Measurements from ENCODE around the gene RAB1A. TPM values are rescaled to one million over a fixed set of nuclear protein-coding genes. Genes with fewer than 3 reads are reported as not detected.
A peak's percentile ranks its signal among the peaks of the same experiment; 100 is the strongest.
"Not testable (repeated sequence)": the region's sequence is repeated elsewhere in the genome, so short reads cannot be mapped to it uniquely, and the experiment has no call there.

RAB1A gene
- total RNA-seq, 2 donors from 2014 or later, result 103 to 136 TPM

- Mint-ChIP-seq H3K4me1 (ENCODE audit: low read depth in 2 of 2) (peaks cover 6 to 7% of the 10 kb centered on the region in 2 donors), H3K27me3 (peaks cover 0 to 2% of the 10 kb centered on the region in 2 donors), H3K4me3 (no peak overlapping the region), H3K9me3 (no peaks in the 10 kb centered on the region), H3K36me3 (no peaks in the 10 kb centered on the region), H3K27ac (no peak overlapping the region)
- no peak for DNase-seq (ENCODE audit: low spot score)
- no peak for ATAC-seq
Measured at GRCh38 chr2:65158557-65158956, 28.7 kb upstream of the RAB1A start.

- not testable (repeated sequence) for H3K4me3 Mint-ChIP-seq; H3K4me1 Mint-ChIP-seq (ENCODE audit: low read depth in 2 of 2); DNase-seq (ENCODE audit: low spot score); H3K27ac Mint-ChIP-seq; H3K36me3 Mint-ChIP-seq; H3K27me3 Mint-ChIP-seq; ATAC-seq; H3K9me3 Mint-ChIP-seq
Measured at GRCh38 chr2:65157856-65158255, 27.9 kb upstream of the RAB1A start.

GRCh38 chr2:65156041-65156440 lies 26.1 kb upstream of the RAB1A start:
- ATAC-seq (no peak), DNase-seq (ENCODE audit: low spot score) (no peak)
- H3K9me3 Mint-ChIP-seq, result no peaks in the 10 kb centered on the region
- peaks cover 5 to 6% of the 10 kb centered on the region in 2 donors for H3K4me1 Mint-ChIP-seq (ENCODE audit: low read depth in 2 of 2)
- H3K4me3 Mint-ChIP-seq, result no peak overlapping the region
- H3K27ac Mint-ChIP-seq, result no peak overlapping the region
- H3K36me3 Mint-ChIP-seq, result no peaks in the 10 kb centered on the region
- H3K27me3 Mint-ChIP-seq, result peaks cover 0 to 2% of the 10 kb centered on the region in 2 donors

GRCh38 chr2:65153515-65153914 lies 23.6 kb upstream of the RAB1A start:
- no peak overlapping the region for H3K4me3 Mint-ChIP-seq
- no peaks in the 10 kb centered on the region for H3K36me3 Mint-ChIP-seq
- no peak overlapping the region for H3K27ac Mint-ChIP-seq
- DNase-seq (ENCODE audit: low spot score), result no peak
- H3K4me1 Mint-ChIP-seq (ENCODE audit: low read depth in 2 of 2), result no peaks in the 10 kb centered on the region
- peaks cover 0 to 4% of the 10 kb centered on the region in 2 donors for H3K27me3 Mint-ChIP-seq
- ATAC-seq, result no peak
- no peaks in the 10 kb centered on the region for H3K9me3 Mint-ChIP-seq

GRCh38 chr2:65146078-65146477 lies 16.2 kb upstream of the RAB1A start:
- no peak overlapping the region for H3K4me3 Mint-ChIP-seq
- no peak for ATAC-seq
- no peaks in the 10 kb centered on the region for H3K36me3 Mint-ChIP-seq

GRCh38 chr2:65144571-65144970 lies 14.7 kb upstream of the RAB1A start:
- Mint-ChIP-seq H3K4me3 (no peak overlapping the region), H3K9me3 (no peaks in the 10 kb centered on the region), H3K27me3 (peaks cover 9 to 14% of the 10 kb centered on the region in 2 donors), H3K4me1 (ENCODE audit: low read depth in 2 of 2) (peaks cover 3 to 5% of the 10 kb centered on the region in 2 donors), H3K27ac (no peak overlapping the region), H3K36me3 (no peaks in the 10 kb centered on the region)
- peak in 1 of 2 donors; percentile 48 for ATAC-seq
- DNase-seq (ENCODE audit: low spot score), result no peak

More at GRCh38 chr2:65146078-65146477, 16.2 kb upstream of the RAB1A start:
- peaks cover 11 to 14% of the 10 kb centered on the region in 2 donors for H3K27me3 Mint-ChIP-seq
- peaks cover 3 to 5% of the 10 kb centered on the region in 2 donors for H3K4me1 Mint-ChIP-seq (ENCODE audit: low read depth in 2 of 2)
- H3K9me3 Mint-ChIP-seq, result no peaks in the 10 kb centered on the region
- DNase-seq (ENCODE audit: low spot score), result no peak
- H3K27ac Mint-ChIP-seq, result no peak overlapping the region

- Mint-ChIP-seq H3K4me3 (no peak overlapping the region), H3K27me3 (peaks cover 9 to 14% of the 10 kb centered on the region in 2 donors), H3K9me3 (no peaks in the 10 kb centered on the region), H3K27ac (no peak overlapping the region), H3K4me1 (ENCODE audit: low read depth in 2 of 2) (peaks cover 3 to 5% of the 10 kb centered on the region in 2 donors), H3K36me3 (no peaks in the 10 kb centered on the region)
- DNase-seq (ENCODE audit: low spot score) (no peak), ATAC-seq (no peak)
Measured at GRCh38 chr2:65142515-65142914, 12.6 kb upstream of the RAB1A start.

GRCh38 chr2:65137197-65137775 lies 7.4 kb upstream of the RAB1A start:
- Mint-ChIP-seq H3K36me3 (no peaks in the 10 kb centered on the region), H3K27me3 (peaks cover 0 to 2% of the 10 kb centered on the region in 2 donors), H3K4me1 (ENCODE audit: low read depth in 2 of 2) (no peaks in the 10 kb centered on the region), H3K4me3 (no peak overlapping the region), H3K9me3 (no peaks in the 10 kb centered on the region), H3K27ac (no peak overlapping the region)
- ATAC-seq (no peak), DNase-seq (ENCODE audit: low spot score) (no peak)

- no peak for DNase-seq (ENCODE audit: low spot score)
- H3K9me3 Mint-ChIP-seq, result no peaks in the 10 kb centered on the region
- no peaks in the 10 kb centered on the region for H3K27me3 Mint-ChIP-seq
- H3K27ac Mint-ChIP-seq, result no peak overlapping the region
- no peaks in the 10 kb centered on the region for H3K36me3 Mint-ChIP-seq
- H3K4me3 Mint-ChIP-seq, result no peak overlapping the region
- no peak for ATAC-seq
- peaks cover under 1 to 2% of the 10 kb centered on the region in 2 donors for H3K4me1 Mint-ChIP-seq (ENCODE audit: low read depth in 2 of 2)
Measured at GRCh38 chr2:65136253-65136652, 6.3 kb upstream of the RAB1A start.

GRCh38 chr2:65134158-65134557 lies 4.3 kb upstream of the RAB1A start:
- peaks cover 6% of the 10 kb centered on the region for H3K36me3 Mint-ChIP-seq
- no peak for DNase-seq (ENCODE audit: low spot score)
- H3K27ac Mint-ChIP-seq, result no peak overlapping the region
- H3K27me3 Mint-ChIP-seq, result no peaks in the 10 kb centered on the region
- H3K4me3 Mint-ChIP-seq, result no peak overlapping the region
- no peak for ATAC-seq
- no peaks in the 10 kb centered on the region for H3K9me3 Mint-ChIP-seq
- H3K4me1 Mint-ChIP-seq (ENCODE audit: low read depth in 2 of 2), result peaks cover 7 to 10% of the 10 kb centered on the region in 2 donors

GRCh38 chr2:65133626-65134025 lies 3.7 kb upstream of the RAB1A start:
- no peak overlapping the region for H3K27ac Mint-ChIP-seq
- no peaks in the 10 kb centered on the region for H3K9me3 Mint-ChIP-seq
- H3K4me3 Mint-ChIP-seq, result no peak overlapping the region
- ATAC-seq (no peak), DNase-seq (ENCODE audit: low spot score) (no peak)
- H3K4me1 Mint-ChIP-seq (ENCODE audit: low read depth in 2 of 2), result peaks cover 9 to 15% of the 10 kb centered on the region in 2 donors
- peaks cover 11% of the 10 kb centered on the region for H3K36me3 Mint-ChIP-seq
- H3K27me3 Mint-ChIP-seq, result no peaks in the 10 kb centered on the region

GRCh38 chr2:65132930-65133329 lies 3.0 kb upstream of the RAB1A start:
- H3K27me3 Mint-ChIP-seq; H3K4me3 Mint-ChIP-seq; H3K9me3 Mint-ChIP-seq; H3K27ac Mint-ChIP-seq; ATAC-seq; DNase-seq (ENCODE audit: low spot score): not testable (repeated sequence)
- peaks cover 13 to 22% of the 10 kb centered on the region in 2 donors for H3K4me1 Mint-ChIP-seq (ENCODE audit: low read depth in 2 of 2)
- peaks cover 13% of the 10 kb centered on the region for H3K36me3 Mint-ChIP-seq

GRCh38 chr2:65130664-65131175 lies 814 bp upstream of the RAB1A start:
- ATAC-seq, result peak; percentile 48 to 56
- H3K27ac Mint-ChIP-seq, result peak overlapping the region; percentile 93 to 96
- no peaks in the 10 kb centered on the region for H3K27me3 Mint-ChIP-seq
- peak overlapping the region; percentile 96 for H3K4me3 Mint-ChIP-seq
- no peak for DNase-seq (ENCODE audit: low spot score)
- peaks cover 25 to 38% of the 10 kb centered on the region in 2 donors for H3K4me1 Mint-ChIP-seq (ENCODE audit: low read depth in 2 of 2)
- peaks cover 13% of the 10 kb centered on the region for H3K36me3 Mint-ChIP-seq
- no peaks in the 10 kb centered on the region for H3K9me3 Mint-ChIP-seq

GRCh38 chr2:65129286-65129825 lies 550 bp downstream of the RAB1A start:
- Mint-ChIP-seq H3K9me3 (no peaks in the 10 kb centered on the region), H3K36me3 (peaks cover 13% of the 10 kb centered on the region), H3K4me3 (peak overlapping the region; percentile 96), H3K27me3 (no peaks in the 10 kb centered on the region), H3K4me1 (ENCODE audit: low read depth in 2 of 2) (peaks cover 35 to 46% of the 10 kb centered on the region in 2 donors), H3K27ac (peak overlapping the region; percentile 93 to 96)
- peak; percentile 0 to 13 for ATAC-seq
- peak; percentile 70 for DNase-seq (ENCODE audit: low spot score)

Data from natural killer cell treated with Interleukin-12 subunit alpha and Interleukin-12 subunit beta and Interleukin-15 and Interleukin-18, amount 100 ng/mL, for 72 hours (primary cell).